CD4-positive, alpha-beta T cell treated with Interleukin-6 at 100 ng/mL for 8 hours (primary cell): ENCODE measurements around the gene QPCTL.
A peak's percentile ranks its signal among the peaks of the same experiment; 100 is the strongest.
"Not testable (repeated sequence)": the region's sequence is repeated elsewhere in the genome, so short reads cannot be mapped to it uniquely, and the experiment has no call there.

ENCODE experiments used
- DNase-seq: peaks from one replicate; pipeline ENCODE4 v3.0.0-alpha.2; 2020; ENCODE audit warnings: mixed read lengths, low spot score

The QPCTL gene

DNA sequence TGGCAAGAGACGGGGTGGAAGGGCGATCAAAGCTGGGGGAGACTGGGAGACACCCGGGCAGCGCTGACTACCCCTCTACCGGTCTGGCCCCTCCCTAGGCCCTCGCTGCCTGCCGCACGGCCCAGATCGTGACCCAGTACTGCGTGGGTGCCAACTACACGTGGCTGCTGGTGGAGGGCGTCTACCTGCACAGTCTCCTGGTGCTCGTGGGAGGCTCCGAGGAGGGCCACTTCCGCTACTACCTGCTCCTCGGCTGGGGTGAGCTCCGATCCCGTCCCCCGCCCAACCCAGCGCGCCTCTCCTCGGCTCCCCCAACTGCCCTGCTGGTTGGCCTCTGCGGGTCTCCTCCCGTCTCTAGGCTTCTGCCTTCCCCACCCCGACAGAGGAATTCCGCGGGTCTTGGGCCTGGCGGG lies 15.6 kb upstream of the QPCTL start:
- peak; percentile 49 for DNase-seq

GRCh38 chr19:45677351-45678230 lies 14.9 kb upstream of the QPCTL start:
- peak; percentile 84 for DNase-seq

GRCh38 chr19:45681391-45682015 lies 11.0 kb upstream of the QPCTL start:
- peak; percentile 86 for DNase-seq

GRCh38 chr19:45682117-45682516 lies 10.3 kb upstream of the QPCTL start:
- DNase-seq: no peak

- no peak for DNase-seq
Observed at GRCh38 chr19:45682908-45683307, 9.6 kb upstream of the QPCTL start.

- not testable (repeated sequence) for DNase-seq
Observed at GRCh38 chr19:45685045-45685444, 7.4 kb upstream of the QPCTL start.

- DNase-seq: no peak
Observed at GRCh38 chr19:45687599-45687998, 4.9 kb upstream of the QPCTL start.

DNA sequence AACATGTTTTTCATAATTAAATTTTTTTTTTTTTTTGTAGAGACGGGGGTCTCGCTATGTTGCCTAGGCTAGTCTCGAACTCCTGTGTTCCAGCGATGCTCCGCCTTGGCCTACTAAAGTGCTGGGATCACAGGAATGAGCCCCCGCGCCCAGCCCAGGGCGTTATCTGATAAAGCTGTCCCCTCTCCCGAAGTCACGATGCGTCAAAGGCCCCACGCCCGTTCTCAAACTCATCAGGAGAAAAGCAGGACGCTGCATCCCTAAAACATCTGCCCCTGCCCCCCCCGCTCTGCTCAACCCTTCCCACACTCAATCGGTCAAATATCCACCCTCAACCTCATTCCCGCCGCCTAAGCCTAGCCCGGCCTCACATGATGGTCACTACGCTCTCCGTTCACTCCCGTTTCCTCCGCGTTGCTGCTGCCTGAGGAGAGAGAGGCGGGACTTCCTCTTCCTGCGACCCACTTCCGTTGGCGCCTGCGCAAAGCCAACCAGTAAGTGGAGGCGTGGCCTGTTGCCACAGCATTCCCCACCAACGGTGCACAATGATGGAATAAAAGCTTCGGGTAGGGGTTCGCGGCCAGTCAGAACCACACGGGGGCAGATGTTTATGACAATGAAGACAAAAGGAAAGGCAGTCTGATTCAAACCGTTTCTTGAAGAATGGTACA lies 815 bp upstream of the QPCTL start, which contains the start of gene SNRPD2:
Gene SNRPD2 (minus strand): TSS at position 438 of the 671 bp plus-strand sequence. CDS start 65 bp downstream, at position 373.
- peak; percentile 92 for DNase-seq

DNA sequence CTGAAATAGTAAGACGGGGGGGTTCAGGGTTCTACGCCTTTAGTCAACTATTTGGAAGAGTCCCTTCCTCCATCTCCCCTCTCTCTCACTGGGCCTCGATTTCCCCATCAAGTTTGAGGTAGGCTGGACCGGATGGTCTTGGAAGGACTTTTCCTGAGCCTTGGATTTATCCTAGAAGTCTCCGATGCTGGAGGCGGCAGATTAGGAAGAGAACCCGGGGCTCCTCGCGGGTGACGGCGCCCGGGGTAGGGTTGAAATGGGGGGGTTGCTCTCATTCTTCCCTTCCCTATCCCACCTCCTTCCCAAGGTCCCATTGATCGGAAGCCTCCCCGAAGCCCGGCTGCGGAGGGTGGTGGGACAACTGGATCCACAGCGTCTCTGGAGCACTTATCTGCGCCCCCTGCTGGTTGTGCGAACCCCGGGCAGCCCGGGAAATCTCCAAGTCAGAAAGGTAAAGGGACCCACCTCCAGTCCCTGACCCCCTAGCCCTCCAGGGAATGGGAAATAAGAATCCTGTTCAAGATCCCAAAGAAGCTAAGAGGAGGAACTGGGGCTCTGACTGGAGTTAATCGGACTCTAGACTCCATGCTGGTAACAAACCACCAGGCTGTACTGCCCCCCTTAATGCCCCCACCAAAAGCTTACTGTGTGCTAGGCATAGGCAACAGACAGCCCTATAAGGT lies 781 bp downstream of the QPCTL start:
- peak; percentile 64 for DNase-seq

DNA sequence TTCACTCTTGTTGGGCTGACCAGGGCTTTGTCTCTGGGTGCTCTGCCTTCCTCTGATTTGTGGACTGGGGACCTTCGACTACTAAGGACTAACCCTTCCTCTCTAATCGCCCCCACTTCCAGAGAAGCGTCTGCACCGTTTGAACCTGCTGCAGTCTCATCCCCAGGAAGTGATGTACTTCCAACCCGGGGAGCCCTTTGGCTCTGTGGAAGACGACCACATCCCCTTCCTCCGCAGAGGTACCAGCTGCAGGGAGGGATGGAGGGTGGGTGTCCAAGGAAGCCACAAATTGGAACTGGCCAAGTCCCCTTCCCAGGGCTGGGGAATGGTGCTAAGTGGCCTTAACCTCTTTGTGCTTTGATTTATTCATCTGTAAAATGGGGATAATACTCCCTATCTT lies 9.2 kb downstream of the QPCTL start:
- no peak for DNase-seq

DNA sequence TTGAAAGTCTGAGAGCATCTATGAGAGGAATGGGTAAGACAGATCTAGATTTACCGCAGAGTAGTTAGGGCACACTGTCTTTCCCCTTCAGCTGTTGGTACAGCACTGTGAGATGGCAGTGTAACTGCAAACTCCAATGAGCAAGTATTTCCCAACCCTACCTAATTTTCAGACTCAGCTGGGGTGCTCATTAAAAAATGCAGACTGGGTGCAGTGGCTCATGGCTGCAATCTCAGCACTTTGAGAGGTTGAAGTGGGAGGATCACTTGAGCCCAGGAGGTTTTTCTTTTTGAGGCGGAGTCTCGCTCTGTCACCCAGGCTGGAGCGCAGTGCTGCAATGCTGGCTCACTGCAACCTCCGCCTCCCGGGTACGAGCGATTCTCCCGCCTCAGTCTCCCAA lies 12.6 kb downstream of the QPCTL start:
- no peak for DNase-seq

- no peak for DNase-seq
Observed at GRCh38 chr19:45705710-45706415, 13.4 kb downstream of the QPCTL start.

- no peak for DNase-seq
Observed at GRCh38 chr19:45710356-45711130, 18.1 kb downstream of the QPCTL start.

GRCh38 chr19:45711851-45712698 lies 19.6 kb downstream of the QPCTL start:
- DNase-seq: no peak

GRCh38 chr19:45712699-45713067 lies 20.2 kb downstream of the QPCTL start:
- no peak for DNase-seq

DNA sequence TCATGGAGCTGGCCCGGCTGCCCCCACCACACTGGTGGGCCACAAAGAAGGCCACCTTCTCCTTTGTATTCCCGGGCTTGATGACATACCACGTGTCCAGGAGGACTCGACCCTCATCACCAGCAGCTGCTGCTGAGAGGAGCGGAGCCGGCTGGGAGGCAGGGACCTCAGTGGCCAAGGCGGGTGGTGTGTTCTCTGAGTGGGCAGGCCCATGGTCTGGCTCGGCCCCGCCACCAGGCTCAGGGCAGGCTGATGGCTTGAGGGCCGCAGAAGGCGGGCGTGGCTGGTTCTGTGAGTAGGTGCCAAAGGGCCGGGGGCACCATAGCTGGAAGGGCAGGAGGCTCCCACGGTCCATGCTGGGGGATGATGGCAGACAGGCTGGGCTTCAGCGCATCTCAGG lies 20.7 kb downstream of the QPCTL start:
- no peak for DNase-seq

DNA sequence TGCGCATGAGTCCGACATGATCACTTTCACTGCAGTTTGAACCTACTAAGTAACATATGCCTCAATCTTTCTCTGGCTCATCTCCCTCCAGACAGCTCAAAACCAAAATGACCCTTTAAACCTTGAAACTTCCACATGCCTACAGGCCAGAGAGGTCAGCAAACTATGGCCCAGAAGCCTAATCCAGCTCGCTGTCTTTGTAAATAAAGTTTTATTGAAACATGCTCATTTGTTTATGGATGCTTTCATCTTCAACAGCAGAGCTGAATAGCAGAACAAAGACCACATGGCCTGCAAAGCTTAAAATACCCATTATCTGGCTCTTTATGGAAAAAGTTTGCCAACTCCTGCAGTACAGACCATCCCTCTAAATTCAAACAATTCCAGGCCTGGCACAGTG lies 22.7 kb downstream of the QPCTL start:
- no peak for DNase-seq

DNA sequence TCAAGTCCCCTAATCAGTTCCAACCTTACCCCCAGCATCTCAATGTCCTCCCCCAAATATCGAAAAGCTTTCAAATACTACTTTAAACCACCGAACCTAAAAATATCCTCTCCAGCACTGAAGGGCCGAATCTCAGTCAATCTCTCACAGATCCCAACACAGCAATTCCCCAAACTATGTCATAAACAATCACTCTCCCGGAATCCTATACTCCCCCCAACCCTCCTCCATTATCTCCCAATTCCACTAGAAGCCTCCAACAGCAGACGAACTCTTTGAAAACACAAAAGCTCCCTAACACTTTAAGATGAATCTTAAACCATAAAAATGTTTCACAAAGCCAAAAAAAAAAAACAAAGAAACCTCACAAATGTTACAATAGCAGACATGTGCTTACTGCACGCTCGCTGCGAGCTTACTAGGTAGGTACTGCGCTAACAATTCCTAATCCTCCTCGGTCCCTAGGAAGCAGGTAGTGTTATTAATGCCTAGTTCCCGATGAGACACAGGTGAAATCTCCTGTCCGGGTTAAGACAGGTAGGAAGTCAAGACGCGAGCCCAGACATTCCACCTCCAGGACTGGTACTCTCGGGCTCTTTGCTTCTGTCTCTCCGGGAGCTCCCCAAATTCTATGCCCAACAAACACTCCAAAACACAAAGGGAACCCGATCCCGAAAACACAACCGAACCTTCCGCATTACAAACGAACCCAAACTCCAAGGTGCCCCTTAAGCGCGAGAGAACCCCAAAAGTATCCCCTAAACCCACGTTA lies 24.1 kb downstream of the QPCTL start:
- peak; percentile 11 for DNase-seq
